LNCaP clone FGC (cell line): Measurements from ENCODE around the gene EXOC2.

Experiments used
- DNase-seq: peaks from one replicate; pipeline ENCODE4 v3.0.0-alpha.2; 2011; ENCODE audit warnings: low read depth
- H3K4me3 ChIP-seq: 2 replicates; pipeline ENCODE4 v1.5.1; 2011; ENCODE audit warnings: mild to moderate bottlenecking, low read depth, low read length, control low read depth
- TF ChIP-seq, protein P1 (sequence below): IDR thresholded peaks from 2 replicates; pipeline ENCODE4 v1.5.1; 2012; ENCODE audit warnings: mild to moderate bottlenecking; ENCODE audit not compliant: control insufficient read depth, insufficient read depth; ENCODE audit errors: extremely low read depth

Gene EXOC2

DNA sequence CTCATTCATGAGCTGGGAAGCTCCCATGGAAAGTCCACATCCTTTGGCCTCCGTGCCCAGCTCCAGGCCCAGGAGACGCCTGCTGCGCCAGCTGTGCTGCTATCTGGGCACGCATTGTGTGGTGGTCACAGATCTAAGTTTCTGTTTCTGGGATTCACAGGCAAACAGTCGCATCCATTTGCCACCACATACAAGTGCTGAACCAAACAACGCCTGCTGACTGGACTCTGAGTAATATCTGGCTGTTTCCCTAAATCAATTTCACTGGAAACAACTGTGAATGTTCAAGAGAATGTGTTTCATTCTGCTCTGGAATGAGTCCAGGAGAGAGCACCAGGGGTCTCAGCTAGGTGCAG, 255.9 kb downstream of the EXOC2 start:
- TF ChIP-seq, protein P1, sequence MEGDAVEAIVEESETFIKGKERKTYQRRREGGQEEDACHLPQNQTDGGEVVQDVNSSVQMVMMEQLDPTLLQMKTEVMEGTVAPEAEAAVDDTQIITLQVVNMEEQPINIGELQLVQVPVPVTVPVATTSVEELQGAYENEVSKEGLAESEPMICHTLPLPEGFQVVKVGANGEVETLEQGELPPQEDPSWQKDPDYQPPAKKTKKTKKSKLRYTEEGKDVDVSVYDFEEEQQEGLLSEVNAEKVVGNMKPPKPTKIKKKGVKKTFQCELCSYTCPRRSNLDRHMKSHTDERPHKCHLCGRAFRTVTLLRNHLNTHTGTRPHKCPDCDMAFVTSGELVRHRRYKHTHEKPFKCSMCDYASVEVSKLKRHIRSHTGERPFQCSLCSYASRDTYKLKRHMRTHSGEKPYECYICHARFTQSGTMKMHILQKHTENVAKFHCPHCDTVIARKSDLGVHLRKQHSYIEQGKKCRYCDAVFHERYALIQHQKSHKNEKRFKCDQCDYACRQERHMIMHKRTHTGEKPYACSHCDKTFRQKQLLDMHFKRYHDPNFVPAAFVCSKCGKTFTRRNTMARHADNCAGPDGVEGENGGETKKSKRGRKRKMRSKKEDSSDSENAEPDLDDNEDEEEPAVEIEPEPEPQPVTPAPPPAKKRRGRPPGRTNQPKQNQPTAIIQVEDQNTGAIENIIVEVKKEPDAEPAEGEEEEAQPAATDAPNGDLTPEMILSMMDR: no peak
- no peak overlapping the region for H3K4me3 ChIP-seq
- DNase-seq: no peak

DNA sequence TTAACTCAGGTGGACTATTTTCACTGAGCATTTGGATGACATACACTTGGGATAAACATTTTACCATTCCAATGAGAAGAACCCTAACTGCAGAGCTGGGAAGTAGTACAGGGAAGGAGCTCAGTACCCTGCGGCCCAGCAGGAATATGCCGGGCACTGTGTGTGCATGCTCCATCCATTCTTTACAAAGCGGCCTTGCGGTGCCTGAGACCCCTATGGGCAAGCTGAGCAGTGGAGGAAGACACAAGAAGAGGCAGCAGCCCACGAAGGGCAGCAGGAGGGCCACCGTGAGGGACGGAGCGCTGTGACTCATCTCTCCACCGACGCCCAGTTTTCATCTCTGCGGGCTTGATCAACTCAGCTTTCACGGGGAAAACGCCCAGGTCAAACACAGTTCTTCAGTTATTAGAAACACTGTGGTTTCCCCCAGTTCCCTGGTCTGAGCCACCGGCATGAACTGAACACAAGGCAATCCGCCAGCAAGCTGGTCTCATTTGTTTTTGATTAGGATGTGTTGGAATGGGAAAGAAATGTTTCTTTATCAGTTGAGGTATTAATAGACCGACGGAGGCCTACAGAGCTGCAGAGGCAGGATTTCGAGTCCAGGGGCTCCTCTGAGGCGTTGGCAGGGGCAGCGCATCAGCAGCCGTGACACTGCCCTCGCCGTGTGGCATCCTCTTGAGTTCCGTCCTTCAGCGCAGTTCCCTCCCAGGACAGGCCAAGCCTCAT, 256.5 kb downstream of the EXOC2 start:
- H3K4me3 ChIP-seq: no peak overlapping the region
- DNase-seq: no peak
- TF ChIP-seq, protein P1: no peak

GRCh38 chr6:435441-436307, 257.3 kb downstream of the EXOC2 start:
- H3K4me3 ChIP-seq: no peak overlapping the region
- DNase-seq: no peak
- TF ChIP-seq, protein P1: no peak
